Effector CD8-positive, alpha-beta T cell (primary cell): ENCODE data around the gene ABHD4.
A peak's percentile ranks its signal among the peaks of the same experiment; 100 is the strongest.
"Not testable (repeated sequence)": the region's sequence is repeated elsewhere in the genome, so short reads cannot be mapped to it uniquely, and the experiment has no call there.

Experiments
- DNase-seq: peaks from one replicate; lab custom pipeline; 2025; lab: John Stamatoyannopoulos, UW

ABHD4 gene

DNA sequence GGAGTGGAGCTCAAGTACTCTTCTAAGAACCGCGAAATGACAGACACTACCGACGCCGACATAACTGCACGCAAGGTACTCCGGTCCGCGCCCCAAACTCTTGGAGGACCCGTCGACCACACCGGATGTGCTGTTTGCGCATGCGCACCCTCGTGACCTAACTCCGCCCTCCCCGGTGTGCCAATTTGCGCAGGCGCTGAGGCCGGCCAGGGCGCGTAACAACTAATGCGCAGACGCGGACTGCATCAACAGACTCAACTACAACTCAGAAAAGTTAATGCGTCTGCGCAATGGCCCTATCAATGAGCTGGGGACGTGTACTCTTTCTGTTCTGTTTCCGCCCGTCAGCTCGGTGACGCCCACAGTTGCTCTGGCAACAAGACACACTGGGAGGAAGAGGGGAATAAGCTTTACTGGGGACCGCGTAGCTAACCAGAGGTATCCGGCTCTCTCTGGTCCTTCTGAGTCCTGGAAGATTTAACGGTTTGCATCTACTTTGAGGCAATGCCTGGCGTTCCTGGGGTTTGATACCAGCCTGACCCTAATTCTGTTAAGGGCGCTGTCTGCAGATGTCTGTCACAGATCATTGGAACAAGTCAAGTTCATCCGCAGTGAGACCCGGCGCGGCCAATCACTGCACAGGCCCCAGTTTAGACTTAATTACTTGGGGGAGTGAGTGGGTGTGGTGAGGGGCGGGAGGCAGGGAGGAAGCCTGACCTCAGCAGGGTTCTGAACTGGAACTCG, 8.8 kb upstream of the ABHD4 start, which contains the start of gene DAD1:
Gene DAD1, minus strand, starts transcription at position 129 of the 744 bp plus-strand sequence. Its CDS starts 67 bp downstream, at position 62.
- DNase-seq, result peak; percentile 100

DNA sequence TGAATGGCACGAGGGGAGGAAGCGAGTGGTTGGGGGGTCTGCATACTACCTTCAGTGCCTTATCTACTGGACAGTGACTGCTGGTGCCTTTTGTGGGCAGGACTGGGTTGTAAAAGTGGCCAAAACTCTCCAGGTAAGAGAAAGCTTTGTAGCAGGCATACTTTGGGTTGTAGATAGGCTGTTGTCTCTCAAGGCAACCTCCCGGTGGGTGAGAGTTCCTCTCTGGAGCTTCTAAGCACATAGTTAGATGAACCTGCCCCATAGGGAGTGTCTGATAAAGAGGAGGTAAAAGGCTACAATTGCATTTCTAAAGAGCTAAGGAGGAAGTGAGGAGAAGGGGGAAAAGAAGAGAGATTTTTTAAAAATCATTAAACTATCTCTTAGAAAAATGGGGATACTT, 4.9 kb upstream of the ABHD4 start:
- DNase-seq, result no peak

DNA sequence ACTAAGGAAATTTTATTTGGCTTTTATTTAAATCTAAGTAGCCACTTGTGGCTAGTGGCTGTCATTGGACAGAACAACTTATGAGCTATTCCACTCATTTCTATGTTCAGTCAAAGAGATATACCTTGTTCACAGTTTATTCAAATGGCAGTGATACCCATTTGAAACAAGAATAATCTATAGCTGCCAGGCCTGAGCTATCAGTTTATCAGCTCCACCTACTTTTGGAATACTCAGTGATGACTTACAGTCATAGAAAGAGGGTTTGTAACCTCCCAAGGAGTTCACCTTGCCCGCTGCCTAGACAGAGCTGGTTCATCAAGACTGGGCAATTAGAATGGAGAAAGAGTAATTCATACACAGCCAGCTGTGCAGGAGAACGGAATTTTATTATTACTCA, 4.5 kb upstream of the ABHD4 start:
- DNase-seq, result no peak

DNA sequence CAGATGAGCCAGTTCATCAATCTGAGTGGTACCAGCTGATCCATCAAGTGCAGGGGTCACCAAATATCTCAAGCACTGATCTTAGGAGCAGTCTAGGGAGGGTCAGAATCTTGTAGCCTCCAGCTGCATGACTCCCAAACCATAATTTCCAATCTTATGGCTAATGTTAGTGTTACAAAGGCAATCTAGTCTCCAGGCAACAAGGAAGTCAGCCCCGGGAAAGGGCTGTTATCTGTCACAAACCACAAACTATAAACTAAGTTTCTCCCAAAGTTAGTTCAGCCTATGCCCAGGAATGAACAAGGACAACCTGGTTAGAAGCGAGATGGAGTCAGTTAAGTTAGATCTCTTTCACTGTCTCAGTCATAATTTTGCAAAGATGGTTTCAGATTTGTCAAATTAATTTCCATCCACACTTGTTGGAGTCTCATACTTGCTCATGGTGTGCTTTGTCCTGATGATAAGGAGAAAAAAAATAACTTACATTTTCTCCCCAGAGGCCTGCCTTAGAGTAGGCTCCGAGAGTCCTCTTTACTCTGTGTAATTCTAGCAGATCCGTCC, 3.9 kb upstream of the ABHD4 start:
- DNase-seq, result no peak

DNA sequence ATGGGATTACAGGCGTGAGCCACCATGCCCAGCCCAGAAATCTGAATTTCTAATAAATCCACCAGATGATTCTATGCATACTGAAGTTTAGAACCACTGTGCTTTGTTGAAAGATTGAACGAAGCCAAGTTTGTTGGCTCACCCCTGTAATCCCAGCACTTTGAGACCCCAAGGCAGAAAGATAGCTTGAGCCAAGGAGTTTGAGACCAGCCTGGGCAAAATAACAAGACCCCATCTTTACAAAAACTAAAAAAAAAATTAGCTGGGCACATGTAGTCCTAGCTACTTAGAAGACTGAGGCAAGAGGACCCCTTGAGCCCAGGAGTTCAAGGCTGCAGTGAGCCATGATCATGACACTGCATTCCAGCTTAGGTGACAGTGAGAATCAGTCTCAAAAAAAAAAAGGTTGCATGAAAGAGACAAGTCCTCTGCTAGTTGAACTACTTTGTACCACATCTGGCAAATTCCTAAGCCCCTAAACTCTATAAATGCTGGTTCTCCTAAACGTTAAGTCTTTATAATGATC, 1.7 kb upstream of the ABHD4 start:
- no peak for DNase-seq

DNA sequence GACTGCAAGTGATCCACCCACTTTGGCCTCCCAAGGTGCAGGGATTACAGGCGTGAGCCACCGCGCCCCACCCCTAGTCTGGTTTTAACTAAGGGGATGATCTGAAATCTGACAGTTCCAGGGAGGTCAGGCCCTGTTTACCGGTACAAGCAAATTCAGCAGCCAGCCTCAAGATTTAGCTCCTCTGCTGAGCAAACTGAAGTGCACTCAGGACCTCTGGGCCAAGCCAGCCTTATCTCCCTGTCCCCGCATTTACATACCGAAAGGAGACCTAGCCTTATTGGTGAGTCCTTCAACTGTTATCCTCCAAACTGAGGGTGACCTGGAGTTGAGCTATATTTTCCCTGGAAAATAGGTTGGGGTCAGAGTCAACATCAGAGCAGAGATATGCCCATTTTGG, 835 bp upstream of the ABHD4 start:
- no peak for DNase-seq

DNA sequence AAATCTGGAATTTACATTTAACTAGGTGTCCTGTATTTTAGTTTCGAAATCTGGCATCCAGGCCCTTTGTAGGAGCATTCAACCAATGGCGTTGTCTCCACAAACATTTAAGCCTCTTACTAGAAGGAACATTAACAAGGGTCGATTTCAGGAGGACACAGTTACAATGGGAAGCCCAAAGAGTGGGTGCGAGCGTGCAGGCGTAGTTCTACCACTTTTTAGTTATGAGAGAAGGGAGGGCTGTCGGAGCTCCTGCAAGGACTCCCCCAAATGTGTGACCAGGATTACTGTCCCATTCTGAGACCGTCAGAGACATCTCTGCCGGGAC, 365 bp upstream of the ABHD4 start:
- no peak for DNase-seq

DNA sequence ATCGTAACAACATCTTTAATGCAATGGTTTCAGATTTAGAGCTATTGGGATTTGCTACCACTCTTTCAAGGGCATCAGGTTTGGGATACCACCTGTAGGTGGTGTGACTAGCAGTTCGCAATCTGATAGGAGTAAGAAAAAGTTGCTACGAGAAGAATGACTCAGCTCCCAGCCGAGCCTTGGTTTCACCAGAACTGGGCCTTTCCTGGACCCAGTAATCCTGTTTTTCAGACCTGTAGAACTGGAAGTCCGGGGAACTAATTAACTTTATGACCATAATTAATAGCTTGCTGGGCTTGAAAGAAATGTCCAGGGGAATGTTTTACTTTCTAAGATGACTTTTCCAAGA, 770 bp downstream of the ABHD4 start:
- DNase-seq, result no peak

DNA sequence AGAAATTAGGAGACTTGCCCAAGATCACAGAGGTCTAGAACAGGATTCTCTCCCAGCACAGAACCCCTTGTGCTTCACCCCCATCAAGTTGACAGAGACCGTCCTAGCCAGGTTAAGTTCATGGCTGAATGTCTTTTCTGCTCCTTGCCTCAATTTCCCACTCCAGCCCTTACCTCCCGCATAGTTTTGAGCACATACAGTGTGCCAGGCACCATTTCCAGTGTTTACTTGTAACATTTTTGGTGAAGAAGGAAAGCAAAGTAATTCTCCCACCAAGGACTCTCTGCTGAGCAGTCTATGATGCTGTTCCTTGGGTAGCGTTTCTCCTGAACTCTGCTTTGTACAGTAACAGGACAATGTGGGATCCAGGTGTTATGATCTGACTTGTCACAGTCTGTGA, 1.2 kb downstream of the ABHD4 start:
- DNase-seq, result no peak

DNA sequence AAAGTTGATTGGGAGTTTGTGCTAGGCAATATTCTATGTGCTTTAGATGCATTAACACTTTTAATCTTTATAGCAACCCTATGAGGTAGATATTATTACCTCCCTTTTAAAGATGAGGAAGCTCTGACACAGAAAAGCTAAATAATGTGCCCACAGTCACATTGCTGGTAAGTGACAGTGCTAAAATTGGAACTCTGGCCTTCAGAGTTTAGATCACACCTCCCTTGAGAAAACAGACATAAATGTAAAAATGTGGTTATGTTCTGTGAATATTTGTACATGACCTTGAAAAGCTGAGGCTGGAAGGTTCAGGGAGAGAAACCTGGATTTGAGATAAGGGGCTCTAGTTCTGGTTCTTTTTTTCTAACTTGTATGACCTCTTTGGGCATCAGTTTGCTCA, 1.9 kb downstream of the ABHD4 start:
- no peak for DNase-seq

DNA sequence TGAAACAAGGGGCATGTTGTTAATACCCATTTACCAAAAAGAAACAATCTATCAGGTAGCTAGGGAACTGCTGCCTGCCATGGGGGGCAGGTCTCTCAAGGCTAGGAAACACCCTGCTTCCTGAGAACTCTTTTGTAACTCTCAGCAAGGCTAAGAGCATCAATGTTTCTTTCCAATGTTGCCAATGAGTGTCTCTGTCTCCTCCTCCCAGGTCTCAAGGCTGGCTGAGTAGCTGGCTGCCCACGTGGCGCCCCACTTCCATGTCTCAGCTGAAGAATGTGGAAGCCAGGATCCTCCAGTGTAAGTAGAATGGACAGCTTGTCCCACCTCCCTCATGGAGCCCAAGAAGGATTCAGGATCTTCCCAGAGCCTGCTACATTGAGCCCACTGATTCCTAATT, 3.4 kb downstream of the ABHD4 start:
- DNase-seq, result no peak

DNA sequence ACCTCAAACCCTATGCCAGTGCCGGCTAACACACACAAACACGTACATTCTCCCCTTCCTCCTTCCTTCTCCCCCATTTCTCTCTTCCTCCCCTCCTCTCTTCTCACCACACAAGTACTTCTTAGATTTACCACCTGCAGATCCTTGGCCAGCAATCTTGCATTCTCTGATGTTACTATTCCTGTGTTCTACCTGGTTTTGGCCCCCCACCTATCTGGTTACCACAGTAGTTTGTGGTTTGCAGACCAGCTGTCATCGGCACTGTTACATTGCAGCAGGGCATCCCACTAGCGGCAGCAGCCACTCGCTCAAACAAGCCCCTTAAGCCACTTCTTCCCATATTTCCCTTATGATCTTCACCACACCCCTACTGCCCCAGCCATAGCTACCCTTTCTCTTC, 3.9 kb downstream of the ABHD4 start:
- no peak for DNase-seq

DNA sequence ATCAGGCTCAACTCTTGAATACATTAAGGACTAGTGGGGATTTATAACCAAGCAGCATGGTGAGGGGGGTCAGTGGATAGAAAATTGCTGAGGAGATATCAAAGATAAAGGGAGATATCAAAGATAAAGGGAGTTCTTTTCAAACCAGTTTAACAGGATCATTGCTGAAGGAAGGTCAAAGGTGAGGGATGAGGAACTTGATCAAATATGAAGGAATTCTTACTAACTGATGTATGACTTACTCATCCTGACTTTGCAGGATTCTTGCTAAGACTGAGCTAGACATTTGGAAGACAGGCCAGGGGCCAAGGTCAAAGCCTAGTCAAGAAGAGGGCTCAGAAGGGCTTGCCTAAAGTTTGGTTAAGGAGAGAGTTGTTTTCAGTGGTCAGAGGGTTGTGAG, 4.8 kb downstream of the ABHD4 start:
- no peak for DNase-seq

DNA sequence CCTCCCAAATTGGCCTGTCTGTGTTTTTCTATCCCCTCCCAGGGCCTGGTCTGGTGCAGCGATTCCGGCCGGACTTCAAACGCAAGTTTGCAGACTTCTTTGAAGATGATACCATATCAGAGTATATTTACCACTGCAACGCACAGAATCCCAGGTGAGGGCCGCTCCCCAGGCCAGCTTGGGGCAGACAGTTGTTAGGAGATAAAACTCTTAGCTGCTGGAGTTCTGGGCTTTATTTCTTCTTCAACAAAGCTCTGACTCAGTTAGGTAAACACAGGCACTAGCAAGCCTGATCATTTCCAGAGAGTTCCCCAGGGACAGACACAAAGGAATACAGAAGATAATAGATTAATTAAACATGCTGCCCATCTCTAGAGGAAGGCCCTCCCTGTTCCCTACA, 8.3 kb downstream of the ABHD4 start:
- DNase-seq, result no peak

DNA sequence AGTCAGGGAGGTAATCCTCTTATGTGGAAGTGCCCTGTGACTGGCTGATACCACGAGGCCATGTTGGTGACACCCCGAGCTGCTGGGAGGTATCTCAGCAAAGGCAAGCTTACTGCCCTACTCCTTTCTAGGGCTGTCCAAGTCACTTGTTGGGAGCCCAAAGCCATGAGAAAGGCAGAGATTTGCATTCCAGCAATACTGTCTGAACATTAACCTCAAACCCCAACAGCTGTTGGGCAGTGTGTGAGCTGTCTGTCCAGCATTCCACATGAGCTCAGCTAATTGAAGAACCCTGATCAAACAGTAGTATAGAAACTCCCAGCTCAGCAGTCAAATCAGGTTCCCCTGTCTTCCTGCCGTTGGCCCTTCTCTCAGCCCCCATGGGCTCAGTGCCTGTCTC, 9.2 kb downstream of the ABHD4 start:
- DNase-seq, result no peak

DNA sequence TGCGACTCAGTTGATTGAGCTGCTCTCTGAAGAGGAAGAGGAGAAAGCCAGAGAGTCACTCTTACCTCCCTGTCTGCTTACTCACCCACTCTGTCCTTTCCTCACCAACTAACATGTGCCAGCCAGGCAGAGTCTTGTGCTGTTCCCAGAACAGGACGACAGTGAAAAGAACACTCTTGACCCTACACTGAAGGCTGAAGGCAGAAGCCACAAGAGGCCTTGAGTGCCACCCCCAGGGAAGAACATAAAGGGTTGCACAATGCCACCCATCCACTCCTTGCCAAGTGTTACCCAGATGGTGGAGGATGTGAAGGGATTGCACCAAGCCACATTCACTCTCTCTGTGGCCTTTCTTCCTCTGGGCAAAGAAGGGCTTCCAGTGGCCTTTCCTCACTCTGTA, 12.8 kb downstream of the ABHD4 start:
- no peak for DNase-seq

DNA sequence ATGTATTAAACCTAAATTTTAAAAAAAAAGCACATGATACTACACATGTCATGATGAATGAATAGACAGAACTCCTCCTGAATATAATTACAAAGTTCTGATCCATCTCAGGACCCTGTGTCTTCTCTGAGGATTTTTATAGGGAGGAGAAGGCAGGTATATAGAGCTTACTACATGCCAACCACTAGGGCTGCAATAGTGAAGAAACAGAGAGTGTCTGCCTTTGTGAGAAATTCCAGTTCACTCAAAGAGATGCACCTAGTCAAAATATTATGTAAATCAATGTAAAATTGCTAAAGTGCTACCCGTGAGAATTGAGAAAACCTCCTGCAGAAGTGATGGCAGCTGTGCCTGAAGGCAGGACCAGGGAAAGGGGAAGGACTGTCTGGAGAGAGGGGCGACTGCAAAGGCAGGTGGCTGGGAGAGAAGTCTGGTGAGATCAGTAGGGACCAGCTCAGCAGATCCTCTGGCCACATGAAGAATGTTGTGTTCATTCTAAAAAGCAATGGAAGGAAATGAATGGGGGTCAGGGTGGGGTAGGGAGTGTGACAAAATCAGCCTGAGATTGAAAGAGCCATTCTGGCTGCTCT, 15.1 kb downstream of the ABHD4 start:
- no peak for DNase-seq

DNA sequence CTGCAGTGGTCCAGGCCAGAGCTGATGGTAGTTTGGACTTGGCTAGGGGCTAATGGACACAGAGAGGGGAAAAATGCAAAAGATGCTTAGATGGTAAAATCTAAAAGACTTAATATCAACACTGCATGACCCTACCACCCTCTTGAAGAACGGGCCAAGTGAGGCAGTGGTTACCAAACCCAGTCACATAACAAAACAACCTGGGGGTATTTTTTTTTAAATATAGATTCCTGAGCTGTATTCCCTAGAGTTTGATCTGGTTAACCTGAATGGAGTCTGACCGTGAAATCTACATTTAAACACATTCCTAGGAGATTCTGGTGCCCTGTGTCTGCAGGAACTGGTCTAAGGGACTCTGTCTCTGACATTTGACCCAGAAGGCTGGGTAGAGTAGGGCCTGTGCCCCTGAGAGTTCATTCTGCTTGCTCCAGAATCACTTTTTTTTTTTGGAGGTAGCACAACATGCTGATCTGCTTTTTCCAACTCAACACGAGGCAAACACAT, 15.7 kb downstream of the ABHD4 start:
- no peak for DNase-seq

DNA sequence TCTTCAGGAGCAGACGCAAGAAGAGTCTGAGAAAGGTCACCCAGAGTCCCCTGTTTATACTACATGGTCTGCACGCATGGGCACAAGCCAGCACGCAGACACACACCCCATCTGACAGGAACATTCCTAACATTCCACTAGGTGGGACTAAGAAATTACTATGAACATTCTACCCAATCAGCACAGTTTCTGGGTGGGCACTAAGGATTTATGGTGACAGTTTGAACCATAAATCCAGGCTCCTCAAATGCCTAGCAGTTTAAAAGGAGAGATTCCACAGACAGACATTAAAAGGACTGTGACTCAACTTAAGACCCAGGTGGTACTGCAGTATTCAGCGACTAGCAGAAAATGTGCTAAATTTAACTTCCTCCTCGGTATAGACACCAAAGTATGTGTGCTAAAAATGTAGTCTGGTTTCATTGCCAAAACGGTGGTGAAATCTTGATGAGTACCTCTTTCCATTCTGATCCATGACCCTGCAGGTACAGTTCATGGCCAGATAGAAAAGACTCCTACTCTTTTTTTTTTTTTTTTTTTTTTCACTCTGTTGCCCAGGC, 16.2 kb downstream of the ABHD4 start:
- no peak for DNase-seq

DNA sequence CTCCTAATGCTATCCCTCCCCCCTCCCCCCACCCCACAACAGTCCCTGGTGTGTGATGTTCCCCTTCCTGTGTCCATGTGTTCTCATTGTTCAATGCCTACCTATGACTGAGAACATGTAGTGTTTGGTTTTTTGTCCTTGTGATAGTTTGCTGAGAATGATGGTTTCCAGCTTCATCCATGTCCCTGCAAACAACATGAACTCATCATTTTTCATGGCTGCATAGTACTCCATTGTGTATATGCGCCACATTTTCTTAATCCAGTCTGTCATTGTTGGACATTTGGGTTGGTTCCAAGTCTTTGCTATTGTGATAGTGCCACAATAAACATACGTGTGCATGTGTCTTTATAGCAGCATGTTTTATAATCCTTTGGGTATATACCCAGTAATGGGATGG, 17.7 kb downstream of the ABHD4 start:
- not testable (repeated sequence) for DNase-seq

DNA sequence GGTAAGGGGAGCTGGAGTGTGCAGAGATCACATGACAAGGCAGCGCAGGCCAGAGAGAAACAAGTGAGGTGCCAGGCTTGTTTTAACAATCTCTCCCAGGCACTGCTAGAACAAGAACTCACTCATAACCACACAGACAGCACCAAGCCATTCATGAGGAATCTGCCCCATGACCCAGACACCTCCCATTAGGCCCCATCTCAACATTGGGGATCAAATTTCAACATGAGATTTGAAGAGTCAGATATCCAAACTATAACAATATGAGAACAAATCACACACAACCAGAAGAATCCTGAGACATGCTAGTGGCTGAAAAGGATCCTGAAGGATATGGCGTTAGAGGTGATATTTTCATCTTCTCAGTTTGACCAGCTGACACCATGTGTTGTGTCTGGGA, 24.2 kb downstream of the ABHD4 start:
- DNase-seq, result no peak

DNA sequence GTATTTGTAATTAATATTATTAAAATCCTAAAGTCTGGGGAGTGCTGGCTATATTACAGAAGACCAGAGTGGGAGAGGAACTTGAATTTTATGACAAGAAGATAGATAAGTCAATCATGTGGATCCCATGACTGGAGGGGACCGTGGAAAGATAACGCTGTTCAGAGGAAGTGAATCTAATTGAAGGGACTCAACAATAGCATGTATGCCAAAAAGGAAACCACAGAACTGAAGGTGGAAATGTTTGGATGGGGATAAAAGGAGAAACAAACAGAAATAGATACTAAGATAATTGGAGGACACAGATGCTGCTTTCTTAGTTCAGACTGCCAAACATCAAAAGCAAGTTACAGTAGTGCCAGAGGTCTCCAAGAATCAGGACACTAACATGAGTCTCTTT, 24.9 kb downstream of the ABHD4 start:
- DNase-seq, result no peak

DNA sequence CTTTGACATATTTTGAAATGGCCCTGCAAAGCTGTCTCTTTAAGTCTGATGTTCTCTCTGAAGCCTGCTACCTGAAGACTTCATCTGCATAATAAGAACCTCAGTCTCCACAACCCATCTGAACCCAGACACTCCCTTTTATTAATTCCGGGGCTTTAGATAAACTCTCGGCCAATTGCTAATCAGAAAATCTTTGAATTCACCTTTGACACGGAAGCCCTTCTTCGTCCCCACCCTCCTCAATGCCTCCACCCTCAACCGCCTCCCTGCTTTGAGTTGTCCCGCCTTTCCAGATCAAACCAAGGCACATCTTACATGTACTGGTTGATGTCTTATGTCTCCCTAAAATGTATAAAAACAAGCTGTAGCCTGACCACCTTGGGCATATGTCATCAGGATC, 28.5 kb downstream of the ABHD4 start:
- no peak for DNase-seq
